SK-N-SH (cell line): ENCODE data around the gene PHF21A. TPM values are rescaled to one million over a fixed set of nuclear protein-coding genes. Genes with fewer than 3 reads are reported as not detected.

Experiments
- CTCF ChIA-PET: fragments of 300-600, 350-600 bp; formaldehyde crosslinking; extraction: SDS; loops from one replicate; lab custom pipeline; 2021; lab: Yijun Ruan, JAX
- POLR2A ChIA-PET: fragments of 350-600 bp; sonication (Branson Sonifier 250); formaldehyde crosslinking; extraction: SDS; loops from one replicate; lab custom pipeline; 2020; ENCODE audit warnings: antibody characterized with exemption, inconsistent platforms; lab: Yijun Ruan, JAX
- DNase-seq: peaks from one replicate; pipeline ENCODE4 v3.0.0; 2012
- H2AFZ ChIP-seq: fragments of 200-600 bp; sonication (generic); 2 replicates; pipeline ENCODE4 v1.8.1; 2016; ENCODE audit warnings: antibody characterized with exemption, mild to moderate bottlenecking, low read depth
- H3F3A ChIP-seq: fragments of 200-600 bp; sonication (generic); replicated peaks from 2 replicates; pipeline ENCODE3; 2016; ENCODE audit warnings: antibody characterized with exemption, mild to moderate bottlenecking; ENCODE audit not compliant: insufficient read depth
- H3K27ac ChIP-seq, 2 experiments: fragments of 200-500 bp in 1 of 2; fragments of 200-600 bp in 1 of 2; sonication (Bioruptor generic) in 1 of 2; sonication (generic), shearing (Covaris generic) in 1 of 2; 2 replicates each; pipeline versions ENCODE4 v1.5.1 to v1.6.1; 2014 to 2016; ENCODE audit warnings: low read depth in 2 of 2, inconsistent platforms in 1 of 2, low read length in 1 of 2, mild to moderate bottlenecking in 1 of 2, mixed read lengths in 1 of 2
- H3K27me3 ChIP-seq: fragments of 200-600 bp; sonication (generic), shearing (Covaris generic); 2 replicates; pipeline ENCODE4 v1.6.1; 2016; ENCODE audit warnings: mixed run types; ENCODE audit not compliant: insufficient read depth
- H3K36me3 ChIP-seq, 2 experiments: fragments of 200-500 bp in 1 of 2; fragments of 200-600 bp in 1 of 2; sonication (Bioruptor generic) in 1 of 2; sonication (generic) in 1 of 2; replicated peaks in 1 of 2; 2 replicates each; pipeline versions ENCODE3 to v1.5.1; 2014 to 2016; ENCODE audit warnings: low read length in 1 of 2, mild to moderate bottlenecking in 1 of 2; ENCODE audit not compliant: insufficient read depth in 2 of 2, control insufficient read depth in 1 of 2
- H3K4me1 ChIP-seq, 2 experiments: fragments of 200-500 bp in 1 of 2; fragments of 200-600 bp in 1 of 2; sonication (Bioruptor generic) in 1 of 2; sonication (generic), shearing (Covaris generic) in 1 of 2; 2 replicates each; pipeline versions ENCODE4 v1.5.1 to v1.6.1; 2014 to 2016; ENCODE audit warnings: low read depth in 1 of 2, low read length in 1 of 2, mixed run types in 1 of 2; ENCODE audit not compliant: insufficient read depth in 2 of 2, control insufficient read depth in 1 of 2
- H3K4me2 ChIP-seq: fragments of 200-600 bp; sonication (generic), shearing (Covaris generic); 2 replicates; pipeline ENCODE4 v1.6.1; 2017; ENCODE audit warnings: mixed run types
- H3K4me3 ChIP-seq, 2 experiments: fragments of 200-500 bp in 1 of 2; fragments of 200-600 bp in 1 of 2; sonication (Bioruptor generic) in 1 of 2; sonication (generic), shearing (Covaris generic) in 1 of 2; 2 replicates each; pipeline versions ENCODE4 v1.5.1 to v1.8.1; 2014 to 2016; ENCODE audit warnings: low read depth in 2 of 2, inconsistent platforms in 1 of 2, low read length in 1 of 2, mild to moderate bottlenecking in 1 of 2, mixed read lengths in 1 of 2, moderate library complexity in 1 of 2
- H3K79me2 ChIP-seq: fragments of 200-600 bp; sonication (generic); 2 replicates; pipeline ENCODE4 v1.8.1; 2017; ENCODE audit warnings: mild to moderate bottlenecking; ENCODE audit not compliant: insufficient read depth
- H3K9ac ChIP-seq: fragments of 200-600 bp; sonication (generic); 2 replicates; pipeline ENCODE4 v1.6.1; 2017; ENCODE audit warnings: mixed run types
- H3K9me2 ChIP-seq: fragments of 200-600 bp; sonication (generic); 2 replicates; pipeline ENCODE4 v1.6.1; 2017; ENCODE audit warnings: mixed run types
- H3K9me3 ChIP-seq: fragments of 200-600 bp; sonication (generic); 2 replicates; pipeline ENCODE4 v1.6.1; 2017; ENCODE audit warnings: mixed run types, mild to moderate bottlenecking, moderate library complexity
- H4K20me1 ChIP-seq: fragments of 200-600 bp; sonication (generic); 2 replicates; pipeline ENCODE4 v1.6.1; 2017; ENCODE audit warnings: mild to moderate bottlenecking, mixed run types; ENCODE audit not compliant: insufficient read depth
- EP300 ChIP-seq, 2 experiments: IDR thresholded peaks; 2 replicates each; pipeline versions ENCODE4 v1.4.0 to v1.6.1; 2012; ENCODE audit warnings: borderline replicate concordance in 1 of 2, low read depth in 1 of 2, low read length in 1 of 2
- FOXM1 ChIP-seq: IDR thresholded peaks from 2 replicates; pipeline ENCODE4 v1.4.0; 2012; ENCODE audit warnings: low read depth, mild to moderate bottlenecking
- JUND ChIP-seq: IDR thresholded peaks from 2 replicates; pipeline ENCODE4 v1.4.0; 2012
- RCOR1 ChIP-seq: fragments of 150-350 bp; IDR thresholded peaks from 2 replicates; pipeline ENCODE4 v1.6.1; 2017; ENCODE audit warnings: antibody characterized with exemption, low read length
- RFX5 ChIP-seq: IDR thresholded peaks from 2 replicates; pipeline ENCODE4 v1.6.1; 2012; ENCODE audit warnings: mild to moderate bottlenecking, improper control_type of control experiment, low read length
- SIN3A ChIP-seq: IDR thresholded peaks from 2 replicates; pipeline ENCODE4 v1.6.1; 2012; ENCODE audit warnings: low read depth, mild to moderate bottlenecking, low read length, moderate library complexity, borderline replicate concordance
- TEAD4 ChIP-seq: IDR thresholded peaks from 2 replicates; pipeline ENCODE4 v1.4.0; 2012; ENCODE audit warnings: mild to moderate bottlenecking, borderline replicate concordance; ENCODE audit not compliant: insufficient read depth
- WGBS: methylation state at CpG from one replicate; pipeline ENCODE4 v1.1.6; 2017; ENCODE audit warnings: low lambda C conversion rate; 5-methylcytosine and 5-hydroxymethylcytosine counted together
- polyA plus RNA-seq, 3 experiments: library from polyadenylated mRNA; depleted of rRNA; stranded (reverse); fragments of >200 nt; gene quantifications; 2 replicates each; pipeline ENCODE4 v1.2.3, GENCODE V29; 2012
- TF ChIP-seq, protein P1 (sequence below): IDR thresholded peaks from 2 replicates; pipeline ENCODE4 v1.4.0; 2012; ENCODE audit warnings: low read depth, borderline replicate concordance
- TF ChIP-seq, protein P2 (sequence below): IDR thresholded peaks from 2 replicates; pipeline ENCODE4 v1.6.1; 2012; ENCODE audit warnings: mild to moderate bottlenecking, low read depth, low read length, moderate library complexity
- TF ChIP-seq, protein P3 (sequence below): IDR thresholded peaks from 2 replicates; pipeline ENCODE4 v1.4.0; 2012; ENCODE audit warnings: low read depth, borderline replicate concordance
- TF ChIP-seq, protein P4 (sequence below): IDR thresholded peaks from 2 replicates; pipeline ENCODE4; 2012

Gene PHF21A
- polyA plus RNA-seq, 1 of the 3 experiments (the other 2 are of a cell fraction), result 18.8 TPM

DNA sequence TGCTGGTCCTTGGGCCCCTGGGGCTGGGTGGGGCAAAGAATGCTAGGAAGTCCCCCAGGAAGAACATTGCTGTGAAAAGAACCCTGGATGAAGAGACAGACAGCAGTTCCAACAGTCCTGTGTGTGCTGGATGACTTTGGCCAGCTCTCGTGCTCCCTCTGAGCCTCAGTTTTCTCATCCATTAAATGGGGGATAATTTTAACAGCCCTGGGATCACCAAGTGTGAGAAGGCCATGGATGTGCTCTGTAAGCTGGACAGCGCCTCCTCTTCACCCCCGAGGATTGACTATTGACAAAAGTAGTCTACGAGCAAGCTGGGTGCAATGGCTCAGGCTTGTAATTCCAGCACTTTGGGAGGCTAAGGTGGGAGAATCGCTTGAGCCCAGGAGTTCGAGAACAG is 196.3 kb downstream of the PHF21A start:
- Histone ChIP-seq H3K4me3 (no peak overlapping the region), H3F3A (no peaks in the 10 kb centered on the region), H3K4me2 (no peak overlapping the region), H3K27me3 (no peaks in the 10 kb centered on the region), H3K79me2 (no peaks in the 10 kb centered on the region), H3K36me3 (no peaks in the 10 kb centered on the region), H4K20me1 (no peaks in the 10 kb centered on the region), H3K27ac (no peak overlapping the region), H3K4me1 (no peaks in the 10 kb centered on the region; a peak in 1 of 4 replicates), H3K9ac (no peak overlapping the region), H2AFZ (no peak overlapping the region), H3K9me3 (no peaks in the 10 kb centered on the region), H3K9me2 (no peaks in the 10 kb centered on the region)
- TF ChIP-seq, protein P1, sequence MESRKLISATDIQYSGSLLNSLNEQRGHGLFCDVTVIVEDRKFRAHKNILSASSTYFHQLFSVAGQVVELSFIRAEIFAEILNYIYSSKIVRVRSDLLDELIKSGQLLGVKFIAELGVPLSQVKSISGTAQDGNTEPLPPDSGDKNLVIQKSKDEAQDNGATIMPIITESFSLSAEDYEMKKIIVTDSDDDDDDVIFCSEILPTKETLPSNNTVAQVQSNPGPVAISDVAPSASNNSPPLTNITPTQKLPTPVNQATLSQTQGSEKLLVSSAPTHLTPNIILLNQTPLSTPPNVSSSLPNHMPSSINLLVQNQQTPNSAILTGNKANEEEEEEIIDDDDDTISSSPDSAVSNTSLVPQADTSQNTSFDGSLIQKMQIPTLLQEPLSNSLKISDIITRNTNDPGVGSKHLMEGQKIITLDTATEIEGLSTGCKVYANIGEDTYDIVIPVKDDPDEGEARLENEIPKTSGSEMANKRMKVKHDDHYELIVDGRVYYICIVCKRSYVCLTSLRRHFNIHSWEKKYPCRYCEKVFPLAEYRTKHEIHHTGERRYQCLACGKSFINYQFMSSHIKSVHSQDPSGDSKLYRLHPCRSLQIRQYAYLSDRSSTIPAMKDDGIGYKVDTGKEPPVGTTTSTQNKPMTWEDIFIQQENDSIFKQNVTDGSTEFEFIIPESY, result no peak
- TF ChIP-seq TEAD4, result no peak
- TF ChIP-seq, protein P2, sequence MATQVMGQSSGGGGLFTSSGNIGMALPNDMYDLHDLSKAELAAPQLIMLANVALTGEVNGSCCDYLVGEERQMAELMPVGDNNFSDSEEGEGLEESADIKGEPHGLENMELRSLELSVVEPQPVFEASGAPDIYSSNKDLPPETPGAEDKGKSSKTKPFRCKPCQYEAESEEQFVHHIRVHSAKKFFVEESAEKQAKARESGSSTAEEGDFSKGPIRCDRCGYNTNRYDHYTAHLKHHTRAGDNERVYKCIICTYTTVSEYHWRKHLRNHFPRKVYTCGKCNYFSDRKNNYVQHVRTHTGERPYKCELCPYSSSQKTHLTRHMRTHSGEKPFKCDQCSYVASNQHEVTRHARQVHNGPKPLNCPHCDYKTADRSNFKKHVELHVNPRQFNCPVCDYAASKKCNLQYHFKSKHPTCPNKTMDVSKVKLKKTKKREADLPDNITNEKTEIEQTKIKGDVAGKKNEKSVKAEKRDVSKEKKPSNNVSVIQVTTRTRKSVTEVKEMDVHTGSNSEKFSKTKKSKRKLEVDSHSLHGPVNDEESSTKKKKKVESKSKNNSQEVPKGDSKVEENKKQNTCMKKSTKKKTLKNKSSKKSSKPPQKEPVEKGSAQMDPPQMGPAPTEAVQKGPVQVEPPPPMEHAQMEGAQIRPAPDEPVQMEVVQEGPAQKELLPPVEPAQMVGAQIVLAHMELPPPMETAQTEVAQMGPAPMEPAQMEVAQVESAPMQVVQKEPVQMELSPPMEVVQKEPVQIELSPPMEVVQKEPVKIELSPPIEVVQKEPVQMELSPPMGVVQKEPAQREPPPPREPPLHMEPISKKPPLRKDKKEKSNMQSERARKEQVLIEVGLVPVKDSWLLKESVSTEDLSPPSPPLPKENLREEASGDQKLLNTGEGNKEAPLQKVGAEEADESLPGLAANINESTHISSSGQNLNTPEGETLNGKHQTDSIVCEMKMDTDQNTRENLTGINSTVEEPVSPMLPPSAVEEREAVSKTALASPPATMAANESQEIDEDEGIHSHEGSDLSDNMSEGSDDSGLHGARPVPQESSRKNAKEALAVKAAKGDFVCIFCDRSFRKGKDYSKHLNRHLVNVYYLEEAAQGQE, result peak; percentile 77
- no peak for TF ChIP-seq FOXM1
- DNase-seq, result no peak
- POLR2A ChIA-PET, result no interaction called here
- WGBS, result 93% methylated on average over 6 of the region's 6 CpGs
- CTCF ChIA-PET, result interaction anchor here (0.6 to 1.5 kb wide), 3 partner anchors 19 to 82 kb away, joined by 3 to 8 read pairs (median 4); no protein-coding TSS in a partner anchor

DNA sequence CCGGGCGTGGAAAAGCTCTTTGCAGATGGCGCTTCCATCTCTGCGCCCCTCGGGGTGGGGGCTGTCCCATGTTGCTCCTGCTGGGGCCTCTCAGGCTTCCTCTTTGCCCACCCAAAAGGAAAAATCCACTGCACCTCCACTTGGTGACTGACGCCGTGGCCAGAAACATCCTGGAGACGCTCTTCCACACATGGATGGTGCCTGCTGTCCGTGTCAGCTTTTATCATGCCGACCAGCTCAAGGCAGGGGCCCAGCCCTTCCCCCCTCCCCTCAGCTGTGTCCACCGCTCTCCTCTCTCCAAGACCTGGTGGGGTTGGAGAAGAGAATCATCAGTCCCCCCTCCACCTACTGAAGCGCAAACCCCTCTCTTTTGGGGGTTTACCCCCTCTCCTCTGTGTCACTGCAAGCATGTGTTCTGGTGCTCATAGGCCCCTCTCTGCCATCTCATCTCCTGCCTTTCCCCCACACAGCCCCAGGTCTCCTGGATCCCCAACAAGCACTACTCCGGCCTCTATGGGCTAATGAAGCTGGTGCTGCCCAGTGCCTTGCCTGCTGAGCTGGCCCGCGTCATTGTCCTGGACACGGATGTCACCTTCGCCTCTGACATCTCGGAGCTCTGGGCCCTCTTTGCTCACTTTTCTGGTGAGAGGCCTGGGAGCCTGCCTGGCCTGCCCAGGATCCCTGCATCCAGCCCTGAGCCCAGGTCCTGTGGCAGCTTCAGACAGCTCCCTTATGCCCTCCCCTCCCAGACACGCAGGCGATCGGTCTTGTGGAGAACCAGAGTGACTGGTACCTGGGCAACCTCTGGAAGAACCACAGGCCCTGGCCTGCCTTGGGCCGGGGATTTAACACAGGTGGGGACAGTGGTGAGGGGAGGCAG is 197.0 kb downstream of the PHF21A start:
- CTCF ChIA-PET, result interaction anchor here (0.6 to 1.5 kb wide), 4 partner anchors 18 to 82 kb away, joined by 3 to 8 read pairs (median 4); no protein-coding TSS in a partner anchor
- Histone ChIP-seq H3K27ac (no peak overlapping the region), H3K9me2 (no peaks in the 10 kb centered on the region), H2AFZ (no peak overlapping the region), H3K4me1 (no peaks in the 10 kb centered on the region; a peak in 1 of 4 replicates), H3K36me3 (no peaks in the 10 kb centered on the region), H3K9me3 (no peaks in the 10 kb centered on the region), H3K4me2 (no peak overlapping the region), H3K27me3 (no peaks in the 10 kb centered on the region), H3K4me3 (no peak overlapping the region), H3F3A (no peaks in the 10 kb centered on the region), H4K20me1 (no peaks in the 10 kb centered on the region), H3K79me2 (no peaks in the 10 kb centered on the region), H3K9ac (no peak overlapping the region)
- POLR2A ChIA-PET, result no interaction called here
- TF ChIP-seq, protein P2, result no peak
- TF ChIP-seq RCOR1 (no peak), JUND (no peak), RFX5 (no peak), EP300 (IDR thresholded peaks at IDR 0.05; ENCODE audit: borderline replicate concordance in 1 of 2, low read depth in 1 of 2, low read length in 1 of 2) (no peak), SIN3A (no peak)
- TF ChIP-seq, protein P3, sequence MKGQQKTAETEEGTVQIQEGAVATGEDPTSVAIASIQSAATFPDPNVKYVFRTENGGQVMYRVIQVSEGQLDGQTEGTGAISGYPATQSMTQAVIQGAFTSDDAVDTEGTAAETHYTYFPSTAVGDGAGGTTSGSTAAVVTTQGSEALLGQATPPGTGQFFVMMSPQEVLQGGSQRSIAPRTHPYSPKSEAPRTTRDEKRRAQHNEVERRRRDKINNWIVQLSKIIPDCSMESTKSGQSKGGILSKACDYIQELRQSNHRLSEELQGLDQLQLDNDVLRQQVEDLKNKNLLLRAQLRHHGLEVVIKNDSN, result no peak
- TF ChIP-seq, protein P4, sequence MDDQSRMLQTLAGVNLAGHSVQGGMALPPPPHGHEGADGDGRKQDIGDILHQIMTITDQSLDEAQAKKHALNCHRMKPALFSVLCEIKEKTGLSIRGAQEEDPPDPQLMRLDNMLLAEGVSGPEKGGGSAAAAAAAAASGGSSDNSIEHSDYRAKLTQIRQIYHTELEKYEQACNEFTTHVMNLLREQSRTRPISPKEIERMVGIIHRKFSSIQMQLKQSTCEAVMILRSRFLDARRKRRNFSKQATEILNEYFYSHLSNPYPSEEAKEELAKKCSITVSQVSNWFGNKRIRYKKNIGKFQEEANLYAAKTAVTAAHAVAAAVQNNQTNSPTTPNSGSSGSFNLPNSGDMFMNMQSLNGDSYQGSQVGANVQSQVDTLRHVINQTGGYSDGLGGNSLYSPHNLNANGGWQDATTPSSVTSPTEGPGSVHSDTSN, result no peak
- 91% methylated on average over 18 of the region's 22 CpGs for WGBS
- no peak for DNase-seq
